GM12878 (cell line): ENCODE results near the gene SLU7. TPM values are rescaled to one million over a fixed set of nuclear protein-coding genes. Genes with fewer than 3 reads are reported as not detected.

Experiments used
- ATAC-seq: fragments of 200-7000 bp; cut with Tn5 transposase; 3 replicates; pipeline ENCODE4 v1.9.1; 2020; ENCODE audit warnings: mild to moderate bottlenecking, moderate library complexity
- BruUV-seq: library from RNA; stranded (reverse); fragments of 400-500 nt; replicated peaks from 2 replicates; lab custom pipeline; 2021; lab: Mats Ljungman, UMichigan
- CTCF ChIA-PET: fragments of 300-600 bp; sonication (Branson Sonifier 250); formaldehyde crosslinking; extraction: SDS; loops from one replicate; lab custom pipeline; 2021; ENCODE audit warnings: inconsistent platforms; lab: Yijun Ruan, JAX
- POLR2A ChIA-PET: fragments of 350-600 bp; formaldehyde crosslinking; extraction: SDS; loops from one replicate; lab custom pipeline; 2021; ENCODE audit warnings: inconsistent platforms; lab: Charles Lee
- RAD21 ChIA-PET: fragments of 300-600 bp; sonication (Branson Sonifier 250); formaldehyde crosslinking; loops from one replicate; lab custom pipeline; 2023; ENCODE audit warnings: antibody characterized with exemption; ENCODE audit not compliant: unreplicated experiment; lab: Charles Lee
- SMC1A ChIA-PET: fragments of 300-600 bp; sonication (Branson Sonifier 250); formaldehyde crosslinking; loops from one replicate; lab custom pipeline; 2023; ENCODE audit not compliant: unreplicated experiment, uncharacterized antibody; lab: Charles Lee
- DNase-seq: peaks from one replicate; pipeline ENCODE4 v3.0.0-alpha.2; 2011; ENCODE audit warnings: low read depth, low spot score
- FAIRE-seq: peaks from 3 replicates; lab custom pipeline; 2011; peaks lifted over from hg19 to GRCh38; lab: Jason Lieb, UNC
- H2AFZ ChIP-seq: 2 replicates; pipeline ENCODE4 v1.6.0; 2011; ENCODE audit warnings: low read depth, low read length, control low read depth; ENCODE audit not compliant: control insufficient read depth
- H3K27ac ChIP-seq: 2 replicates; pipeline ENCODE4 v1.5.1; 2011; ENCODE audit warnings: control low read depth; ENCODE audit not compliant: control insufficient read depth, insufficient read depth
- H3K27me3 ChIP-seq, 2 experiments: replicated peaks in 1 of 2; 2 replicates each; pipeline versions ENCODE4 v1.6.0 to v1.6.1; 2011; ENCODE audit warnings: low read length in 1 of 2; ENCODE audit not compliant: control insufficient read depth in 2 of 2, insufficient read depth in 2 of 2
- H3K36me3 ChIP-seq, 2 experiments: 2 replicates each; pipeline ENCODE4 v1.5.1; 2011; ENCODE audit warnings: low read length in 1 of 2; ENCODE audit not compliant: control insufficient read depth in 2 of 2, insufficient read depth in 2 of 2
- H3K4me1 ChIP-seq: 2 replicates; pipeline ENCODE4 v1.6.1; 2011; ENCODE audit warnings: mild to moderate bottlenecking, low read length, moderate library complexity, mixed read lengths; ENCODE audit not compliant: control insufficient read depth, insufficient read depth
- H3K4me2 ChIP-seq: 2 replicates; pipeline ENCODE4 v1.6.0; 2011; ENCODE audit warnings: control low read depth; ENCODE audit not compliant: control insufficient read depth, insufficient read depth
- H3K4me3 ChIP-seq: fragments of 200-600 bp; sonication (generic); 2 replicates; pipeline ENCODE4 v1.5.1; 2016
- H3K79me2 ChIP-seq: 2 replicates; pipeline ENCODE4 v1.6.0; 2011; ENCODE audit warnings: low read length; ENCODE audit not compliant: control insufficient read depth, insufficient read depth
- H3K9ac ChIP-seq: 2 replicates; pipeline ENCODE4 v1.8.0; 2011; ENCODE audit warnings: low read length, control low read depth, mixed read lengths; ENCODE audit not compliant: control insufficient read depth, insufficient read depth
- H3K9me3 ChIP-seq: replicated peaks from 3 replicates; pipeline ENCODE4 v1.5.1; 2011; ENCODE audit warnings: mild to moderate bottlenecking, low read length; ENCODE audit not compliant: control insufficient read depth, insufficient read depth
- H4K20me1 ChIP-seq: 2 replicates; pipeline ENCODE4 v1.6.0; 2011; ENCODE audit not compliant: control insufficient read depth, insufficient read depth
- HCFC1 ChIP-seq: fragments of 150-350 bp; IDR thresholded peaks from 2 replicates; pipeline ENCODE4 v1.6.1; 2014; ENCODE audit warnings: low read length
- IKZF2 ChIP-seq, 2 experiments: fragments of 450-650 bp; IDR thresholded peaks; 2 replicates each; pipeline ENCODE4 v1.6.1; 2017; ENCODE audit warnings: mild to moderate bottlenecking in 2 of 2, moderate library complexity in 2 of 2
- IRF4 ChIP-seq: IDR thresholded peaks from 2 replicates; pipeline ENCODE4 v1.6.1; 2011; ENCODE audit warnings: low read depth, low read length
- KLF5 ChIP-seq: fragments of 450-650 bp; IDR thresholded peaks from 2 replicates; pipeline ENCODE4 v1.6.1; 2014; ENCODE audit warnings: mild to moderate bottlenecking; ENCODE audit not compliant: partially characterized antibody
- NR2C1 ChIP-seq: fragments of 450-650 bp; IDR thresholded peaks from 2 replicates; pipeline ENCODE4 v1.6.1; 2017; ENCODE audit warnings: antibody characterized with exemption, mild to moderate bottlenecking, moderate library complexity
- PAX8 ChIP-seq: fragments of 450-650 bp; IDR thresholded peaks from 2 replicates; pipeline ENCODE4 v1.6.1; 2017; ENCODE audit warnings: mild to moderate bottlenecking, moderate library complexity
- REST ChIP-seq: IDR thresholded peaks from 2 replicates; pipeline ENCODE4 v1.6.1; 2012; ENCODE audit warnings: mild to moderate bottlenecking, low read depth, low read length
- TCF3 ChIP-seq: IDR thresholded peaks from 2 replicates; pipeline ENCODE4 v1.6.1; 2012; ENCODE audit warnings: low read depth, mild to moderate bottlenecking, low read length, borderline replicate concordance; ENCODE audit not compliant: insufficient read depth
- ZNF207 ChIP-seq: fragments of 450-650 bp; IDR thresholded peaks from 2 replicates; pipeline ENCODE4 v1.6.1; 2014; ENCODE audit warnings: antibody characterized with exemption, mild to moderate bottlenecking, borderline replicate concordance
- ZNF24 ChIP-seq: fragments of 450-650 bp; IDR thresholded peaks from 2 replicates; pipeline ENCODE4 v1.6.1; 2017; ENCODE audit warnings: antibody characterized with exemption, mild to moderate bottlenecking
- WGBS: methylation state at CpG from one replicate; pipeline ENCODE4 v1.1.6; 2016; ENCODE audit warnings: low lambda C conversion rate; ENCODE audit not compliant: insufficient replicate concordance, insufficient coverage; ENCODE audit errors: missing lambda C conversion rate; 5-methylcytosine and 5-hydroxymethylcytosine counted together
- in situ Hi-C: fragments of 300-500 bp; cut with MboI; formaldehyde crosslinking; loops from 9 replicates; pipeline ENCODE4 v1.14.3; 2018; ENCODE audit warnings: mixed read lengths
- intact Hi-C: fragments of 100-400 bp; cut with micrococcal nuclease; formaldehyde crosslinking; loops from one replicate; pipeline ENCODE4 v1.14.2; 2022; ENCODE audit not compliant: unreplicated experiment
- polyA plus RNA-seq, 11 experiments: library from polyadenylated mRNA; depleted of rRNA in 4 of 11; unstranded in 6 of 11; stranded (reverse) in 5 of 11; fragments of >200 nt; fragmentation: Nextera tagmentation in 4 of 11; fragmentation: Illumina TruSeq in 1 of 11; extraction: Ambion mirVana in 4 of 11; extraction: Trizol in 1 of 11; gene quantifications; 1 replicate in 1 of 11; 2 replicates in 10 of 11; pipeline versions ENCODE4 v1.2.1 to v1.2.3, GENCODE V29; 2011 to 2016; ENCODE audit warnings: inconsistent platforms in 2 of 11, missing spikeins in 2 of 11, low read depth in 1 of 11
- total RNA-seq, 4 experiments: library from RNA; depleted of rRNA in 3 of 4; stranded (reverse); fragments of >200 nt in 3 of 4; fragmentation: Illumina TruSeq in 1 of 4; extraction: Trizol in 1 of 4; gene quantifications; 2 replicates each; pipeline versions ENCODE4 v1.2.1 to v1.2.3, GENCODE V29; 2013 to 2021
- TF ChIP-seq, protein P1 (sequence below): fragments of 150-350 bp; IDR thresholded peaks from 2 replicates; pipeline ENCODE4 v1.6.1; 2014; ENCODE audit warnings: mild to moderate bottlenecking, low read depth, low read length
- TF ChIP-seq, protein P2 (sequence below): fragments of 450-650 bp; IDR thresholded peaks from 2 replicates; pipeline ENCODE4 v1.6.1; 2017; ENCODE audit warnings: mild to moderate bottlenecking, moderate library complexity
- TF ChIP-seq, protein P3 (sequence below): IDR thresholded peaks from 2 replicates; pipeline ENCODE4 v1.6.1; 2012; ENCODE audit warnings: low read depth, low read length, improper control_type of control experiment

Gene SLU7
- total and polyA plus RNA-seq, 10 of the 15 experiments (the other 5 are each of a cell fraction or from before 2014, with no cell fraction given), result 32.7 to 55.2 (median 46.6) TPM

DNA sequence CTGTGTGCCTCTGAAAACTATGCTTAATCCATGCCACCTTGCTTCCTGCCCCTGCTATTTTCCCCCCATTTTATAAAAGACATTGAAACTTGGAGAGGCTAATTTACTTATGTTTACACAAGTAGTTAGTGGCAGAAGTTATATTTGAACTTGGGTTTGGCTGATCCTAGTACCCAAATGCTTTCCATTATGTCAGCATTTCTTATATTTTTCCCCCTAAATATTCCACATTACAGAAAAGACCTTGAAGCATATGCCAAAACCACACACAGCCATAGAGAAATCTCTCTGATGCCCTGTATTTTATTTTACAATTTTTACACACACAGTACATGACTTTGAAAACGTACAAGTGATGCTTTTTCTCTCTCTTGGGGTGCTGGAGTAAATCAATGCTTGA lies 59.6 kb downstream of the SLU7 start (continued):
- no peak for TF ChIP-seq REST
- TF ChIP-seq, protein P1, sequence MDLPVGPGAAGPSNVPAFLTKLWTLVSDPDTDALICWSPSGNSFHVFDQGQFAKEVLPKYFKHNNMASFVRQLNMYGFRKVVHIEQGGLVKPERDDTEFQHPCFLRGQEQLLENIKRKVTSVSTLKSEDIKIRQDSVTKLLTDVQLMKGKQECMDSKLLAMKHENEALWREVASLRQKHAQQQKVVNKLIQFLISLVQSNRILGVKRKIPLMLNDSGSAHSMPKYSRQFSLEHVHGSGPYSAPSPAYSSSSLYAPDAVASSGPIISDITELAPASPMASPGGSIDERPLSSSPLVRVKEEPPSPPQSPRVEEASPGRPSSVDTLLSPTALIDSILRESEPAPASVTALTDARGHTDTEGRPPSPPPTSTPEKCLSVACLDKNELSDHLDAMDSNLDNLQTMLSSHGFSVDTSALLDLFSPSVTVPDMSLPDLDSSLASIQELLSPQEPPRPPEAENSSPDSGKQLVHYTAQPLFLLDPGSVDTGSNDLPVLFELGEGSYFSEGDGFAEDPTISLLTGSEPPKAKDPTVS, result no peak
- TF ChIP-seq KLF5, result no peak
- TF ChIP-seq NR2C1, result no peak
- no peak for TF ChIP-seq IRF4
- no peak for TF ChIP-seq TCF3

GRCh38 chr5:160357861-160358411 lies 60.9 kb downstream of the SLU7 start:
- Histone ChIP-seq H3K4me3 (no peak overlapping the region), H4K20me1 (no peaks in the 10 kb centered on the region), H3K4me2 (no peak overlapping the region), H3K27ac (no peak overlapping the region), H3K9me3 (no peaks in the 10 kb centered on the region), H3K79me2 (no peaks in the 10 kb centered on the region), H3K36me3 (no peaks in the 10 kb centered on the region), H3K4me1 (no peaks in the 10 kb centered on the region), H3K9ac (no peak overlapping the region), H3K27me3 (no peaks in the 10 kb centered on the region; a peak in 1 of 4 replicates), H2AFZ (no peak overlapping the region)
- CTCF ChIA-PET, result interaction anchor here (1.2 kb wide), 2 partner anchors 10 to 13 kb away, joined by 3 to 5 read pairs; no protein-coding TSS in a partner anchor
- WGBS, result 10% methylated on average over 6 of the region's 7 CpGs
- intact Hi-C loops (no loop called here), in situ Hi-C loops (no loop called here)
- DNase-seq (no peak), FAIRE-seq (no peak), ATAC-seq (no peak)
- RAD21 ChIA-PET, result interaction anchor here (1.8 kb wide), 1 partner anchor 277 kb away, joined by 3 read pairs; no protein-coding TSS in a partner anchor
- SMC1A ChIA-PET, result no interaction called here
- POLR2A ChIA-PET, result no interaction called here
- no TSS peak for BruUV-seq
- TF ChIP-seq PAX8 (no peak), ZNF24 (no peak), IKZF2 (IDR thresholded peaks at IDR 0.05) (no peak), HCFC1 (no peak), ZNF207 (no peak)
- TF ChIP-seq, protein P2, sequence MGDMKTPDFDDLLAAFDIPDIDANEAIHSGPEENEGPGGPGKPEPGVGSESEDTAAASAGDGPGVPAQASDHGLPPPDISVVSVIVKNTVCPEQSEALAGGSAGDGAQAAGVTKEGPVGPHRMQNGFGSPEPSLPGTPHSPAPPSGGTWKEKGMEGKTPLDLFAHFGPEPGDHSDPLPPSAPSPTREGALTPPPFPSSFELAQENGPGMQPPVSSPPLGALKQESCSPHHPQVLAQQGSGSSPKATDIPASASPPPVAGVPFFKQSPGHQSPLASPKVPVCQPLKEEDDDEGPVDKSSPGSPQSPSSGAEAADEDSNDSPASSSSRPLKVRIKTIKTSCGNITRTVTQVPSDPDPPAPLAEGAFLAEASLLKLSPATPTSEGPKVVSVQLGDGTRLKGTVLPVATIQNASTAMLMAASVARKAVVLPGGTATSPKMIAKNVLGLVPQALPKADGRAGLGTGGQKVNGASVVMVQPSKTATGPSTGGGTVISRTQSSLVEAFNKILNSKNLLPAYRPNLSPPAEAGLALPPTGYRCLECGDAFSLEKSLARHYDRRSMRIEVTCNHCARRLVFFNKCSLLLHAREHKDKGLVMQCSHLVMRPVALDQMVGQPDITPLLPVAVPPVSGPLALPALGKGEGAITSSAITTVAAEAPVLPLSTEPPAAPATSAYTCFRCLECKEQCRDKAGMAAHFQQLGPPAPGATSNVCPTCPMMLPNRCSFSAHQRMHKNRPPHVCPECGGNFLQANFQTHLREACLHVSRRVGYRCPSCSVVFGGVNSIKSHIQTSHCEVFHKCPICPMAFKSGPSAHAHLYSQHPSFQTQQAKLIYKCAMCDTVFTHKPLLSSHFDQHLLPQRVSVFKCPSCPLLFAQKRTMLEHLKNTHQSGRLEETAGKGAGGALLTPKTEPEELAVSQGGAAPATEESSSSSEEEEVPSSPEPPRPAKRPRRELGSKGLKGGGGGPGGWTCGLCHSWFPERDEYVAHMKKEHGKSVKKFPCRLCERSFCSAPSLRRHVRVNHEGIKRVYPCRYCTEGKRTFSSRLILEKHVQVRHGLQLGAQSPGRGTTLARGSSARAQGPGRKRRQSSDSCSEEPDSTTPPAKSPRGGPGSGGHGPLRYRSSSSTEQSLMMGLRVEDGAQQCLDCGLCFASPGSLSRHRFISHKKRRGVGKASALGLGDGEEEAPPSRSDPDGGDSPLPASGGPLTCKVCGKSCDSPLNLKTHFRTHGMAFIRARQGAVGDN, result no peak
- TF ChIP-seq, protein P3, sequence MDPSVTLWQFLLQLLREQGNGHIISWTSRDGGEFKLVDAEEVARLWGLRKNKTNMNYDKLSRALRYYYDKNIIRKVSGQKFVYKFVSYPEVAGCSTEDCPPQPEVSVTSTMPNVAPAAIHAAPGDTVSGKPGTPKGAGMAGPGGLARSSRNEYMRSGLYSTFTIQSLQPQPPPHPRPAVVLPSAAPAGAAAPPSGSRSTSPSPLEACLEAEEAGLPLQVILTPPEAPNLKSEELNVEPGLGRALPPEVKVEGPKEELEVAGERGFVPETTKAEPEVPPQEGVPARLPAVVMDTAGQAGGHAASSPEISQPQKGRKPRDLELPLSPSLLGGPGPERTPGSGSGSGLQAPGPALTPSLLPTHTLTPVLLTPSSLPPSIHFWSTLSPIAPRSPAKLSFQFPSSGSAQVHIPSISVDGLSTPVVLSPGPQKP, result no peak
